Fibroblast of upper back skin (primary cell): ENCODE results near the gene COMTD1.
"Not testable (repeated sequence)": the region's sequence is repeated elsewhere in the genome, so short reads cannot be mapped to it uniquely, and the experiment has no call there.

ENCODE experiments used
- DNase-seq: peaks from one replicate; pipeline ENCODE4 v3.0.0-alpha.2; 2013

The COMTD1 gene

DNA sequence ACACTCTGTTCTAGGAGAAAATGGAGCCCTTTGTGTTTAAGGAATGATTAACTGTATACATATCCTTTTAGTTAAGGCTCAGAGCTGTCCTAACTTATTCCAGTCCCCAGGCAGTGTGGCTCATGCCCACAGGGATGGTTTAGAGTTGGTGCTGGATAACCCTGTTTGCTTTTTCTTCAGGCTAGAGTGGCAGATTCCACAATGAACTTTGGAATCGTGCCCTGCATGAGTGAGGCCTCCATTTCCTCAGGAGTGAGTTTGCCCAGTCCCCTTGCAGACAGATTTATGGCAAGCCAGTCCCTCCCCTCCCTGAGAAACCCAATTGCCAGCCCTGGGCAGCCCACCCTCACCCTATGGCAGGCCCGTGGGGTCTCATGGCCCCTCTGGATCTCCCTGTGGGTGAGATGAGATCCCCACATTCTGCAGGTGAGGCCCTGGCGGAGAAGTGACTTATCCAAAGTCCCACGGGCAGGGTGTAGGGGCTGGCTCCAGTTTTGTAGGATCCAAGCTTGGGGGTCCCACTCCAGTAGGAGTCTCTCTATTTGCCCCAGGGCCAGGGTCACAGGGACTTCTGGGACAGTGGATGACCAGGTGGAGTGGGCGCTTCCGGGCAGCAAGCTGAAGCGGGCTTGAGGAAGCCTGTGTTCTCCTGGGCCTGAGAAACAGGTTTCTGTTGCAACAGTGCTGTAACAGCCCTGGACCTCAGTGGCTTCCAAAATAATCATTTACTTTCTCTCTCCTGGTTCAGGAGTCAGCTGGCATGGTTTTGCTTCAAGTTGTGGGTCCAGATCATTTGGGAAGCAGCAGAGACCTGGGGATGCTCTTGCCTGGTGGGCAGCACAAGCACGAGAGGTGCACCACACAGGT lies 9.0 kb upstream of the COMTD1 start:
- no peak for DNase-seq

DNA sequence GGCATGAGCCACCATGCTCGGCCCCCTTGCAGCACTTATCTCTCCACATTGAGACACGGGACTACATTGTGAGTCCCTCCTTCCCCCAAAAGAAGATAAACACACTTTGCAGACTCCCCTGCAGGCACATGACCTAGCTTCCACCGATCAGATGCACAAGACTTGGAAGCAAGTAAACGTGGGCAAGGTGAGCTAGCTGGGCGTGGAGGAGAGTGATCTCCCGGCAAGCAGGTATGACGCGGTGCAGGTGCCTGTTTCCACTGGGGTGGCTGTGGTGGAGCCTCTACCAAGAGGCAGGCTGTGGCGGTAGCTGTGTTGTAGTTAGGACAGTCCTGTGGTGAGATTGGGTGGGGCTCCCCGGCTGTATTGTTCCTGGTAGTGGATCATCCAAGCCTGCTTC lies 7.7 kb upstream of the COMTD1 start:
- no peak for DNase-seq

DNA sequence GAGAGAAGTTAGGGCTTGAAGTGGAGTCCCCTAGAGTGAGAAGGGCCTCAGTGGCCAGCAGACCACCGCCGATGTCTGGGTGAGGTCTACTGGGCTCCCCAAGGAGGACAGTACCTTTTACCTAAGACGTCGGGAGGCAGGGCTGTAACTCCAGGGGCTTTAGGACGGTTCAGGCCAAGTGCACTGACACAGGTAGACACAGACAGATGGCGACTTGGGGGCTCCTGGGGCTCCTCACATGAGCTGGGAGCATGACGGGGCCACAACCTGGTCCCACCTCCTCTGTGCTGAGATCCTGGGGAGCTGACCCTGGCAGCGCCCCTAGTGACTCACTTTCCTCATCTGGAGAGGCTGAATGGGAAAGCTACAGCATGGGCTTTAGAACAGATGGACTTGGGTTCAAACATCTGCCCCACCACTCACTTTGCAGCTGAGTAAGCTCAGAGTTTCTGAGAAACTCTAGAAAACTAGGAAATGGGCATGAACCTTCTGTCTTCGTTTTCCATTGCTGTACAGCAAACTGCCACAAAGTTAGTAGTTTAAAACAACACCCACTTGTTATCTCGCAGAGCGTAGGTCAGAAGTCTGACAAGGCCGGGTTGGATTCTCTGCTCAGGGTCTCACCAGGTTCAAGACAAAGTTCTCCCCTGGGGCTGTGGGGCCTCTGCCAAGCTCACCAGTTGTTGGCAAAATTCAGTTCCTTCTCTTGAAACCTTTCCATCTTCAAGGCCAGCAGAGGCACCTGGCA lies 4.7 kb upstream of the COMTD1 start:
- no peak for DNase-seq

DNA sequence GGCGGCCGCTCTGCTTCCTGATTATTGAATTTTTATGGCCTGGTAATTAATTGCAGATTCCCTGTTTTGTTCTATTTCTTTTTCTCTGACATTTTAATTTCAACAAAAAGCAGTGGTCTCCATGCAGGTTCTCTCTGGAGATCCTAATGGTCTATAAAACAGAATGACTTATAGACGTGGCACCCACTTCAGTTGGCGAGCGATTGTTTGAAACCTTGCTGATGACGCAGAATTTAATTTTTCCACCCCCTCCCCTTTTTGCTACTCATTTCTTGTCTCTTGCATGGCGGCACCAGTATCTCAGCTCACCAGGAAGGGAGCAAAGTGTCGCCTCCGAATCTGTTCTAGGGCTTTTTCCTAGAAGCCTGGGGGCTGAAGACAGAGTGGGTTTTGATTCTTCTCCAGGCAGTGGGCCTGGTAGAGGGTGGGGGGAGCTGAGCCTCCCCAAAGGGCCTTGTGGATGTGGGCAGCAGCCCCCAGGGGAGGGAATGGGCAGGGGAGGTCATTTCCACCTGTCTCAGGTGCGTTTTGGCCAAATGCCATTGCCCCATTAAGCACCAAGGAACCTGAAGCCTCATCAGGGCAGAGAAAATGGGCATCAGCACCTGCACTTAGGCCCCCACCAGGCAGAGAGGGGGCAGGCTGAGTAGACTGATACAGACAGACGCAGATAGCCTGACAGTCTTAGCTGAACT lies 3.5 kb upstream of the COMTD1 start:
- DNase-seq, result no peak

DNA sequence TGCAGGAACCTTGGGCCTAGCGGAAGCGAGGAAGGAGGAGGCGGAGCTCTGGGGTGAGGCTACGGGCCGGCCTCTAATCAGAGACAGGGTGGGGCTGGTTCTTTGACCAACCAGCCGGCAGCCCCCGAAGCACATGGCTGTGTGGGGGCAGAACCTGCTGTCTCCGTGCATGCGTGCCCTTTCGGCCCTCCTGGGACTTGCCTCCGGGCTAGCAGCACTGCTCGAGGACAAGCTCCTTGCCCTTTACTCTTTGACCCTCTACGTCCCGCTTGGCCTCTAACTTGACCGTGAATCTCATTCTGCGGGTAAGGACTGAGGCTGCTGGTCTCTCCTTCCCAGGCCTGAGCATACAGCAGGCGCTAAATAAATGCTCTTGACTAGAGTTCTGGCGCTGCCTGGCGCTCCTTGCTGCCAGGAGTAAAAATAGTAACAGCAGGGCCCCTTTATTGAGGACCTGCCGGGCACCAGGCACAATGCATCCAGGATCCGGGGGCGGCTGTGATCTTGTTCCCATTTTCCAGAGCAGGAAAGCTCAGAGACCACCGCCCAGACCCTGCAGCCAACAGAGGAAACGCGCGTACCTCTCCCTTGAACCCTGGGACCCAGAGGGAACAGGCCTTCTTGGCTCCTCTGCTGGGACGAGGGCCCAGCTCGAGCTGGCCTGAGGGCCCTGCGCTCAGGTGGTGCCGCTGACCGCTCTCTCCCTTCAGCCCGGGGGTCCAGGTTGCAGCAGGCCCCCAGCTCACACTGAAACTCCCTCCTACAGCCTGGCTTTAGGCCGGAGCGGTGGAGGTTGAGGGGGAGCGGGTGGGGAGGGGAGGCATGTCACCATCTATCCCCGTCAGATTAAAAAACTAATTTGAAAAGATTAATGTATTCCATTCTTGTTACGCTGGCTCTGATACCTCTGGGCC lies 2.7 kb upstream of the COMTD1 start:
- DNase-seq, result no peak

DNA sequence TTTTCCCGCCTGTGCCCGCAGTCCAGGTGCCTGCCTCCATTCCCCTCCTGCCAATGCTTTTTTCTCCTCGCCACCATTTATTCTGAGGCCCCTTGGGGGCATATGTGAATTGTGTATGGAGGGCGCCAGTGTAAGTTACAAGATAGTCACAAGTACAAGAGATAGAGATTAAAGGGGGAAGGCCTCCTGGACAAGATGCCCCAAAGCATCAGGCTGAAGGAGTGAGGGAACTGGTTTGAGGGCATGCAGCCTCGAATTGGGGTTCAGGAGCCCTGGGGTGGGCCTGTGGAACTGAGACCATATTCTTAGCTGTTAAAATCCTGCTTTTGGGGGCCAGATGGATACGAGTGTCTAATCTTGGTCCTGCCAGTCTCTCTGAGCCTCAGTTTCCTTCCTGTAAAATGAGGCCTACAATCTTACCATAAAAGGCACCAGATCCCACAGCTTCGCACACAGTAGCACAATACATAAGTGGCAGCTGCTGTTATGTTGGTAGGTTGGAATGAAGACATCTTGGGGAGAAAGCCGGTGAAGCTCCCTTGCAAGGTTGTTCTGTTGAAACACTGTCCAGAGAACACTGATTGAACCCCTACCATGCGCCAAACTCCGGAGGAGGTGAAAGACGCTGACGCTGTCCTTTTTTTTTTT lies 545 bp upstream of the COMTD1 start:
- DNase-seq, result no peak

DNA sequence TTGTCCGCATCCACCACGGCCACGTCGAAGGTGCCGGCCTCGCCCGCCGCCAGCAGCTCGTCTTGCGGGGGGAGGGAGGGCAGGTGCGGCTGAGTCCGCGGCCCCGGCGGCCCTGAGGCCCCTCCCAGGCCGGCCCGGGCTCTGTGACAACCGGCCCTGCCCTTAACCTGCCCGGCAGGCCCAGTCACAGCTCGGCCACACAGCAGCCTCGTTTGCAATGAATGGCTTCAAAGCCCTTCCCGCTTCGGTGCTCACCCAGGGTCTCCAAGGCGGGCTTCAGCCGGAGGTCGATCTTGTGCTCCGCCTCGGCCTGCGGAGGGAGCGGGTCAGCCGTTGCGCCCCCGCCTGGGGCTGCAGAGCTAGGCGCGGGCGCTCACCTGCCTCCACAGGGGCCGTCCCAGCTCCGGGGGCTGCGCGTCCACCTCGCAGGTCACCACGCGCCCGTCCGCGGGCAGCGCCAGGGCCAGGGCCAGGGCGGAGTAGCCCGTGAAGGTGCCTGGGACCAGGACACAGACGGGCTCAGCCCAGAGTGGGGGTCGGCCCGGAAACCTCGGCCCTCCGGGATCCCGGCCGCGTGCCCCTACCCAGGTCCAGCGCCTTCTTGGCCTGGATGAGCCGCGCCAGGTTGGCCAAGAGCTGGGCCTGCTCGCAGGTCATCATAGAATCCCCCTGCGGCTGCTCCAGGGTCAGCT lies 928 bp downstream of the COMTD1 start:
- no peak for DNase-seq

DNA sequence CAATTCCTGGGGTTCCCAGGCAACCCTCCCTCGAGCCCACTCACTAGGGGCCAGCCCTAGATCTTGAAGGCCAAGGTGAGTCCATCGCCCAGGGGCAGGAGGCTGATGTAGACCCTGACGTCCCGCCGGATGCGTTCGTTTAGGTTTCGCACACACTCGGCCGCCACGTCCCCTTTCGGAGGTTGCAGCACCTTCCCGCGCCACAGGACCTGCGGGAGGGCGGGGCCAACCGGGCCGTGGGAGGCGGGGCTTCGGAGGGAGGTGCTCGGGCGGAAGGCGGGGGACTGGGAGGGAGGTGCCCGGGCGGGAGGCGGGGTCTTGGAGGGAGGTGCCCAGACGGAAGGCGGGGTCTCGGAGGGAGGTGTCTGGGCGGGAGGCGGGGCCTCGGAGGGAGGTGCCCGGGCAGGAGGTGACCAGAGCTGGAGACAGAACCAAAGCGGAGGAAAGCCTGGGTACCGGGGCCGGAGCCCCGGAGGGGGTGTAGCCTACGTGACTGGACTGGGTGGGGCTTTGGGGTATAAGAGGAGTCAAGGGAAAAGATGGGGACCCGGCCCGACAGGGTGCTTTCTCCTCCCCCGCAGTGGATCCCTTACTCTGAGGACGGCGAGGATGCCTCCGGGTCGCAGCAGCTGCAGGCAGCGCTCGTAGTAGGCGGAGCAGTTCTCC lies 1.6 kb downstream of the COMTD1 start:
- peak; percentile 75 for DNase-seq

DNA sequence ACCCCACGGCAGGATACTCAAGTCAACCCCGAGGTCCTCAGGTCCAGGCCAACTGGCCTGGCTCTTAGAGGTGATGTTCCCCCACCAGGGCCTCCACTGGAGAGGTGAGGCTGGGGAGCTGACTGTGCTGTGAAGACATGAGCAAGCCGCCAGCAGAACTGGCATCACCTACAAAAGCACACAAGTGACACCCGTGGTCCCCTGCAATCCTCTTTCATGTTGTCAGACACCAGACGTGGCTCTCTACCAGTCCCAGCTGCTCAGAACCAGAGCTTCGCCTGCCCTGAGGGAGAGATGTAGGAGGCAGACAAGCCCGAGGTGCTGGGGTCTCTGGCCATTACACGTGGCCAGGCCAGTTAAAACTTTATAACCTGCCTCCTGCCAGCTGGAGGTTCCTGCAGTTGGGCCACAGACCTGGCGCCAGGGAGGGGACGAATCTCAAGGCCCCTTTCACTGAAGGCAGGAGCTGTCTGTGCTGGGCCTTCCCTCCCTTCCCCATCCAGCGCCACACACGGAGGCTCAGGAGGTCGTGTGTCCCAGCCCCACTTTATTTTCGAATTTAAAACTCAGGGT lies 2.2 kb downstream of the COMTD1 start:
- DNase-seq, result no peak

DNA sequence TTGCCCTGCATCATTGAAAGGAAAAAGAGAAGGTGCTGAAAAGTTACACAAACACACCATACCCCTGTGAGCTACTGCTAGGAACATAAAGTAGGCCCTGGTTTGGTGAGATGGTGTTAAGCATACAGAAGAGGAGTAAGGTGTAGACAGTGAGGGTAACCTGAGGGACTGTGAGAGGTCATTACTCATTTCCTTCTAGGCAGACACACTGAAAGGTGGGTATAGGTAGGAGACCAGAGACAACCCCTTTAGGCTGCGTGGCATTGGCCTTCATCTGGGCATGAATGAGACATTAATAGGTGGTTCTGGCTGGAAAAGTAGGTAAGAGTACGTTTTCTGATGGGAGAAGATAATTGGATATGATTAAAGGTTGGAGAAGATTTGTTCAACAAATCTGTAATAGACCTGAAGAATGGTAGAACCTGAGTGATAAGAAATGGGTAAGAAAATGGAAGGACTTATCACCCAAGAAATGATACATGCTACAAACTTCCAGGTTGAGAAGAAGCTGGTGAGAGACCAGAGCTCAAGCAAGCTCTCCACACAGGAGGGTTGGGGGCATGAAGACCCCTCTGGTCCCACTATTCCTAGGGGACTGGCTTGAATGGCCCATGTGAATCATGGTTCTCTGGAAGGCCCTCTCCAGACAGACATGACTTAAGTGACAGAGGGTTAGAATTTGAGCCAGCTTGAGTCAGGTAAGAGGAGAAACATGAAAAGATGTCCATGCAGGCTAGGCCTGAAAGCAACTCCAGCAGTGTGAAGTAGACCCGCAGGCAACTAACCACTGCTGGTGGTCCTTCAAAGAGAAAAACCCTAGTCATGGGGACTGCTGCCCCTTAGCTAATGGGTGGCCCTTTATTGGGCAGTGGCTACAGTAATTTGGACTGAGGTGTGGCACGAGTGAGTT lies 3.8 kb downstream of the COMTD1 start:
- no peak for DNase-seq

DNA sequence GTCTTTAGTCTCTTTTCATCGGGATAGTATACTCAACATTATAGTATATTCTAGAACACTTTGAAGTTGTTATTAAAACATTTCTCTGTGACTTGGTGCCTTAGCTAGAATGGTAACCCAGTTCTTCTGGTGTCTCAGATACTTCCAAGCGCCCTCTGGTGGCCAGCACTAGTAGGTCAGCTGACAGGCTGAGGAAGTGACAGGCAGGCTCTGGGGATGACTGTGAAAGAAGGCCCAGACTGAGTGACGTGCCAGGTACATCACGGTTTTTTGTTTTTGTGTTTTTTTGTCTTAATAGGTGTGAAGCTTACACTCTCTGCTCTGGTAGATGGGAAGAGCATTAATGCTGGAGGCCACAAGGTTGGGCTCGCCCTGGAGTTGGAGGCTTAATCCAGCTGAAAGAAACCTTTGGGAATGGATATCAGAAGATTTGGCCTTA lies 5.1 kb downstream of the COMTD1 start:
- DNase-seq, result peak; percentile 81

DNA sequence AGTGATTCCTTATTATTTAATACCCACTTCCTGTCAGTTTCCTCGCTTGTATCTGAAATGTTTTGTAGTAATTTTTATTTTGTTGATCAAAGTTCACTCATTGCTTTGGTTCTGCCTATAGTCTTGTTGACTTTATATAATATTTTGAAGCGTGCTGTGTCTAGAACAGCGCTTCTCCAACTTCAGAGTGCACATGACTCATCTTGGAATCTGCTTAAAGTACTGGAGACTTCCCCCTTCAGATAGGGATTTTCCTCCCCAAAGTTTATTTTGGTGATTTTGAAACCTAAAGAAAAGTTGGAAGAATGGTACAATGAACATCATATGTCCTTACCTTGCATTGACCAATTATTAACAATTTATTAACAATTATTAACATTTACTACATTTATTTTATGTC lies 5.8 kb downstream of the COMTD1 start:
- peak; percentile 41 for DNase-seq

DNA sequence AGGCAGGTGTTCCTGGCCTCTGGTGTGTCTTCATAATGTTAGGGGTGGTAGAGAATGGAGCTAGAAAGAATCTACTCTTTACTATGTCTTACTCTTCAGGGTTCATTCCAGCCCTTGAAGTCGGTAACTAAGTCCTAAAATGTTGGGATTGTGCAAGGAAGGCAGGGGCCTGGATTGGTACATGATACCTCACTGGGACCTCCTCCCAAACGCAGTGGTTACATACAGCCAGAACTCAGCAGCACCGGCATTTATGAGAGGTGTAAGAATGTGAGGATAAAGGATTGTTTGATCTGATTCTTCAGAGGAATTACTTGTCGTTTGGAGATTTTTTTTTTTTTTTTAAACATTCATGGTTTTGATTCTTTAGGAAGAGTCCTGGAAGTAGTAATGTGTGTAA lies 6.9 kb downstream of the COMTD1 start:
- DNase-seq, result no peak

DNA sequence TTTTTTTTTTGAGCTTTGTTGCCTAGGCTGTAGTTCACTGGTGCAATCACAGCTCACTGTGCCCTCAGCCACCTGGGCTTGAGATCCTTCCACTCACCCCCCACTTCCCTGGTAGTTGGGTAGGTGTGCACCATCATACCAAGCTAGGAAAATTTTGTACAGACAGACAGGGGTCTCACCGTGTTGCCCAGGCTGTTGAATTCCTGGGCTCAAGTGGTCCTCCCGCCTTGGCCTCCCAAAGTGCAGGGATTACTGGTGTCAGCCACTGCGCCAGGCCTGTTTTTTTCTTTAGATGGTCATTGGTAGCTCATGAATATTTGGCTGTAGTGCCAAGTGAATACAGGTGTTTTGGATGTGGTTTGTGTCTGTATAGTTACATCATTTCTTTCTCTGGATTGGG lies 7.5 kb downstream of the COMTD1 start:
- DNase-seq, result no peak

DNA sequence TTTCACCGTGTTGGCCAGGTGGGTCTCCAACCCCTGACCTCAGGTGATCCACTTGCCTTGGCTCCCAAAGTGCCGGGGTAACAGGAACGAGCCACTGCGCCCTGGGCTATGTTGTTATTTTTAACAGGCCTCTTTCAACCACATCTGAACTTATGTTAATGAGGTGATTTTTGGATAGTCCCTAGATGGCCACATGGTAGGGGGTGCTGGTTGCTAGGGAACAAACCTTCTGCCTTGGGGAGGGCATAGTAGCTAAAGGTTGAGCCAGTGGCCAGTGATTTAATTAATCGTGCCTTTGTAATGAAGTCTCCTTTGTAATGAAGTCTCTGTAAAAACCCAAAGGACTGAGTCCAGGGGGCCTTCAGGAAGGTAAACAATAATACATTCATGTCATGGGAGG lies 9.1 kb downstream of the COMTD1 start:
- DNase-seq, result no peak

DNA sequence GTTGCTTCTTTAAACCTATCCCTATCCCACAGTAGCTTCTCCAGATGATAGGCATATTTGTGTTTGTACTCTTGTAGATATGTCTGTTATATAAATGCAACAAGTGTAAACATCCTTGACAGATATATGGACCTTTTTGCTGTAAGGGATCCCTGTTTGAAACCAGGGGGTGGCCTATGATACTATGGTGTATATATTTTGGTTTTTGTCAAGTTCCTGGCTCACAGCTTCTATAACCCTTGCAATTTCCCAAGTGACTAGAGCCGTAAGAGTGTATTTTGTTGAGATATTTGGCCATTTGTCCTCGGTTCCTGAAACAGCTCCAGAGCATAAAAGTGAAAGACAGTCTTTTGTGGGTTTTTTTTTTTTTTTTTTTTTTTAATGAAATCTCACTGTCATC lies 9.7 kb downstream of the COMTD1 start:
- no peak for DNase-seq

DNA sequence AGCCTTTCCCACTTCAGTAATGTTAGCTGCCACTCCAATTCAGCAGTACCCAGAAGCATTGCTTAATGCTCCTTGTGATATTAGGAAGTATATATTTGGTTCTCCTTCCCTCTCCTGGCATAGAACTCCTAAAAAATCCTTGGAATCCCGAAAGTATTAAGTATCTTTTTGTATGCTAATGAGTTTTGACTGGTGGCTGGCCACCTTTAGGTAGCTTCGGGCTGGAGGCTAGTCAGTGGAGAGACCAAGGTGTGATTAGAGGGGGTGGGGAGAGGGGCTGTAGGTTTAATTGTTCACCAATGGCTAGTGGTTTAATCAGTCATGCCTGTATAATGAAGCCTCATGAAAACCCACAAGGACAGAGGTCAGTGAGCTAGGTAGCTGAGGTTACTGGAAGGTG lies 12.2 kb downstream of the COMTD1 start:
- no peak for DNase-seq

DNA sequence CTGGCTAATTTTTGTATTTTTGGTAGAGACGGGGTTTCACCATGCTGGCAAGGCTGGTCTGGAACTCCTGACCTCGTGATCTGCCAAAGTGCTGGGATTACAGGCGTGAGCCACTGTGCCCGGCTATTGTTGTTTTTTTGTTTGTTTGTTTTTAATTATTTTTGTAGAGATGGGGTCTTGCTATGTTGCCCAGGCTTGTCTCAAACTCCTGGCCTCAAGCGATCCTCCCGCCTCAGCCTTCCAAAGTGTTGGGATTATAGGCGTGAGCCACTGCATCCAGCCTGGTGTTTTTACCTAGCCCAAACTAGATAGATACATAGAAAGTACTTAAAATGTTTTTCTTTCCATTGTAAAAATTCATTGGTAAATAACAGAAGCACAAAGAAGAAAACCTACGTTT lies 14.3 kb downstream of the COMTD1 start:
- DNase-seq, result not testable (repeated sequence)

DNA sequence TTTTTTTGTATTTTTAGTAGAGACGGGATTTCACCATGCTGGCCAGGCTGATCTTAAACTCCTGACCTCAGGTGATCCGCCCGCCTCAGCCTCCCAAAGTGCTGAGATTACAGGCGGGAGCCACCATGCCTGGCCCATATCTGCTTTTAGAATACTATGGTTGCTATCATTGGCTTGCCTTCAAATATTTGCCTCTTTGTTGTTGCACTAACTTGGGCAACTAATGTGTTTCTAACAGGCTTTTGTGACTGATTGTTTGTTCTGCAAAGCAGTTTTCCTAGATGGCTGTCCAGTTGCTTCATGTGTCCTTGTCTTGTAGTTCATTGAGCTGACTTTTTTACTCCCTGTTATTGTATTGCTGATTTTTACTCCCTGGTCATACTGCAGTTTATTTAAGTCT lies 15.5 kb downstream of the COMTD1 start:
- no peak for DNase-seq
